Trophoblast cell (in vitro differentiated cells and primary cell): ENCODE data around the gene GABRG3.

Experiments used
- DNase-seq, 2 donors: peaks; one replicate each; pipeline ENCODE4 v3.0.0-alpha.2; 2016
- H2AFZ ChIP-seq: 2 replicates; pipeline ENCODE4 v1.6.1; 2013; ENCODE audit warnings: low read length, moderate library complexity, mild to moderate bottlenecking; ENCODE audit not compliant: insufficient read depth, poor library complexity
- H2AK5ac ChIP-seq: 2 replicates; pipeline ENCODE4 v1.6.1; 2013; ENCODE audit warnings: mild to moderate bottlenecking, low read length
- H2BK120ac ChIP-seq: 2 replicates; pipeline ENCODE4 v1.6.1; 2013; ENCODE audit warnings: low read length, mild to moderate bottlenecking, moderate library complexity; ENCODE audit not compliant: insufficient read depth, poor library complexity
- H2BK12ac ChIP-seq: 2 replicates; pipeline ENCODE4 v1.6.1; 2013; ENCODE audit warnings: mild to moderate bottlenecking, low read length, moderate library complexity
- H2BK5ac ChIP-seq: 2 replicates; pipeline ENCODE4 v1.6.1; 2013; ENCODE audit warnings: low read length, low read depth, moderate library complexity, mild to moderate bottlenecking; ENCODE audit not compliant: poor library complexity
- H3K14ac ChIP-seq: 2 replicates; pipeline ENCODE4 v1.6.1; 2013; ENCODE audit warnings: mild to moderate bottlenecking, low read length
- H3K18ac ChIP-seq: 2 replicates; pipeline ENCODE4 v1.6.1; 2013; ENCODE audit warnings: mild to moderate bottlenecking, low read length
- H3K23ac ChIP-seq: 2 replicates; pipeline ENCODE4 v1.6.1; 2013; ENCODE audit warnings: low read length
- H3K27ac ChIP-seq: 2 replicates; pipeline ENCODE4 v1.5.1; 2013; ENCODE audit warnings: low read depth, mild to moderate bottlenecking, inconsistent platforms, low read length, moderate library complexity
- H3K27me3 ChIP-seq: 2 replicates; pipeline ENCODE4 v1.6.1; 2013; ENCODE audit warnings: inconsistent platforms, mild to moderate bottlenecking, low read length, moderate library complexity; ENCODE audit not compliant: insufficient read depth
- H3K36me3 ChIP-seq, 2 experiments: 1 replicate in 1 of 2; 2 replicates in 1 of 2; pipeline ENCODE4 v1.6.1; 2013; ENCODE audit warnings: low read length in 2 of 2, mild to moderate bottlenecking in 2 of 2, moderate library complexity in 1 of 2; ENCODE audit not compliant: insufficient read depth in 2 of 2, control insufficient read depth in 1 of 2
- H3K4ac ChIP-seq: 2 replicates; pipeline ENCODE4 v1.6.1; 2013; ENCODE audit warnings: low read depth, mild to moderate bottlenecking, low read length, moderate library complexity
- H3K4me1 ChIP-seq, 2 experiments: 1 replicate in 1 of 2; 2 replicates in 1 of 2; pipeline ENCODE4 v1.6.1; 2013; ENCODE audit warnings: low read length in 2 of 2, mild to moderate bottlenecking in 2 of 2, moderate library complexity in 1 of 2; ENCODE audit not compliant: insufficient read depth in 2 of 2, control insufficient read depth in 1 of 2
- H3K4me2 ChIP-seq: 2 replicates; pipeline ENCODE4 v1.6.1; 2013; ENCODE audit warnings: inconsistent platforms, mild to moderate bottlenecking, low read length, moderate library complexity
- H3K4me3 ChIP-seq: 2 replicates; pipeline ENCODE4 v1.5.1; 2013; ENCODE audit warnings: mild to moderate bottlenecking, low read depth, low read length, inconsistent platforms
- H3K79me1 ChIP-seq: one replicate; pipeline ENCODE4 v1.6.1; 2013; ENCODE audit warnings: low read length
- H3K79me2 ChIP-seq: 2 replicates; pipeline ENCODE4 v1.6.1; 2013; ENCODE audit warnings: low read length, mild to moderate bottlenecking; ENCODE audit not compliant: control insufficient read depth, insufficient read depth, poor library complexity
- H3K9ac ChIP-seq: 2 replicates; pipeline ENCODE4 v1.6.1; 2013; ENCODE audit warnings: mild to moderate bottlenecking, low read length
- H3K9me3 ChIP-seq: 2 replicates; pipeline ENCODE4 v1.6.1; 2013; ENCODE audit warnings: low read depth, mild to moderate bottlenecking, control low read depth, inconsistent platforms, low read length; ENCODE audit not compliant: insufficient read depth
- H4K12ac ChIP-seq: 2 replicates; pipeline ENCODE4 v1.6.1; 2013; ENCODE audit warnings: low read depth, mild to moderate bottlenecking, low read length, moderate library complexity
- H4K8ac ChIP-seq: 2 replicates; pipeline ENCODE4 v1.6.1; 2013; ENCODE audit warnings: low read depth, mild to moderate bottlenecking, low read length, moderate library complexity
- H4K91ac ChIP-seq: one replicate; pipeline ENCODE4 v1.6.1; 2013; ENCODE audit warnings: low read depth, mild to moderate bottlenecking, low read length, moderate library complexity
- WGBS: extraction: QIAGEN DNeasy Blood & Tissue Kit; methylation state at CpG from one replicate; pipeline ENCODE4 v1.1.7; 2013; ENCODE audit warnings: missing lambda C conversion rate; ENCODE audit not compliant: insufficient read length, insufficient coverage; ENCODE audit errors: extremely low coverage; 5-methylcytosine and 5-hydroxymethylcytosine counted together

Gene GABRG3

DNA sequence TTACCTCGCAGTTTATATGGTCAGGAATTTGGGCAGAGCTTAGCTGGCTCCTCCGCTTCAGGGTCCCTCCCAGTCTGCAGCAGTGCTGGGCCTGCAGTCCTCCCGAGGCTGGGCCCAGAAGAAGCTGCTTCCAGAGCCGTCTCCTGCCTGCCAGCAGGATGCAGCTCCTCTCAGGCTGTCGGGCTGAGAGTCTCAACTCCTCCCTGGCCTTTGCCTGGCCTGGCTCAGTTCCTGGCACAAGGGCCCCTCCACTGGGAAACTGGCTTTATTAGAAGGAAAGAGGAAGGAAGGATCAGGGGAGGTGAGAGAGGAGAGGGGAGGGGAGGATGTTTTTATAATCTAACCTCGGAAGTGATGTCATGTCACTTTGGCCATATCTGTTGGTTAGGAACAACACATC lies 72.8 kb downstream of the GABRG3 start:
- Histone ChIP-seq H2AFZ (no peak overlapping the region), H4K12ac (no peak overlapping the region), H2BK12ac (no peak overlapping the region), H2BK120ac (no peak overlapping the region), H3K79me1 (no peaks in the 10 kb centered on the region), H3K9ac (no peak overlapping the region), H3K27me3 (no peaks in the 10 kb centered on the region), H3K4me2 (no peak overlapping the region), H3K4me1 (peaks cover 0 to 2% of the 10 kb centered on the region in 2 experiments), H3K18ac (no peak overlapping the region), H3K23ac (no peak overlapping the region), H3K14ac (no peak overlapping the region), H3K4me3 (no peak overlapping the region), H3K9me3 (no peaks in the 10 kb centered on the region), H2BK5ac (no peak overlapping the region), H2AK5ac (no peak overlapping the region), H4K91ac (no peak overlapping the region), H4K8ac (no peak overlapping the region), H3K36me3 (no peaks in the 10 kb centered on the region), H3K4ac (no peak overlapping the region), H3K27ac (no peak overlapping the region), H3K79me2 (no peaks in the 10 kb centered on the region)
- no CpG with 5 or more reads among the region's 6 CpGs for WGBS
- DNase-seq, result no peak

DNA sequence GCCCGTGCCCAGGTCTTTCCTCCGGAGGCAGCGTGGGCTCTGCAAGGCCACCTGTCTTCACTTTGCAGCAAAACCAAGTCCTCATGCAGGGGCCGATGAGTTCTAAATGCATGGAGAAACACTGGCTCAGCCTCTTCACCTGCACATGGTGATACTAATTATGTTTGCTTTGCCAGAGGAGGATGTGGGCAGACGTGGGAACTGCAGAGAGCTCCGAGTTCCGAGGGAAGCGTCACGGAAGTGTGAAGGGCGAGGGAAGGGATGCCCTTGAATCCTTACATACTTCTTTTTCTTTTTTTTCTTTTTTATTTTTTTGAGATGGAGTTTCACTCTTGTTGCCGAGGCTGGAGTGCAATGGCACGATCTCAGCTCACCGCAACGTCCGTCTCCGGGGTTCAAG lies 74.8 kb downstream of the GABRG3 start:
- Histone ChIP-seq H3K4me2 (no peak overlapping the region), H3K18ac (no peak overlapping the region), H3K14ac (no peak overlapping the region), H2AK5ac (no peak overlapping the region), H2BK12ac (no peak overlapping the region), H3K27ac (no peak overlapping the region), H3K9me3 (no peaks in the 10 kb centered on the region), H3K4me1 (no peaks in the 10 kb centered on the region), H3K4me3 (no peak overlapping the region), H3K79me1 (no peaks in the 10 kb centered on the region), H3K27me3 (no peaks in the 10 kb centered on the region), H4K12ac (no peak overlapping the region), H3K9ac (no peak overlapping the region), H4K91ac (no peak overlapping the region), H4K8ac (no peak overlapping the region), H3K79me2 (no peaks in the 10 kb centered on the region), H3K36me3 (no peaks in the 10 kb centered on the region), H2BK5ac (no peak overlapping the region), H2BK120ac (no peak overlapping the region), H3K4ac (no peak overlapping the region), H3K23ac (no peak overlapping the region), H2AFZ (no peak overlapping the region)
- no peak for DNase-seq
- WGBS, result no CpG with 5 or more reads among the region's 16 CpGs

DNA sequence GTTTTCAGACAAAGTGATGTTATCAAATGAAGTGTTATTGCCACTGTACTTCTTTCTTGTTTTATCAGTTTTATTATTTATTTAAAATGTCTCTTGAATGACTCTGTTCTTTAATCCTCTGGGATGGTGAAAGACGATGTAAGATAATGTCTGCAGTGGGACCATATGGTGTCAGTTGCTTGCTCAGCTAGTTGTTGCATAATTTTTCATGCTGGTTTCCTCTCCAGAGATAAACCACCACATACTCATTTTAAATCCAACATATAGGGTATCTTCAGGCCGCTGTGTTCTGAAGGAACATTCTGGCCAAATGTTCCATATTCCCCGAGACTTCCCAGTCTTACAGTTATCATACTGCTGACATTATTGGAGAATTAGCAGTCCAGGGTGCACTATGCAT lies 75.9 kb downstream of the GABRG3 start:
- no peak overlapping the region for H4K8ac ChIP-seq
- H3K9me3 ChIP-seq, result no peaks in the 10 kb centered on the region
- no peaks in the 10 kb centered on the region for H3K36me3 ChIP-seq
- H3K4me1 ChIP-seq, result no peaks in the 10 kb centered on the region
- no peak overlapping the region for H2BK12ac ChIP-seq
- no peak overlapping the region for H2BK120ac ChIP-seq
- no peaks in the 10 kb centered on the region for H3K79me2 ChIP-seq
- no peak overlapping the region for H2AK5ac ChIP-seq
- H3K23ac ChIP-seq, result no peak overlapping the region
- H3K4ac ChIP-seq, result no peak overlapping the region
- no peak overlapping the region for H3K18ac ChIP-seq
- no peak overlapping the region for H4K12ac ChIP-seq
- no CpG with 5 or more reads among the region's 3 CpGs for WGBS
- no peaks in the 10 kb centered on the region for H3K79me1 ChIP-seq
- H3K4me2 ChIP-seq, result no peak overlapping the region
- no peak overlapping the region for H3K14ac ChIP-seq
- no peak overlapping the region for H2AFZ ChIP-seq
- no peak overlapping the region for H2BK5ac ChIP-seq
- H3K27ac ChIP-seq, result no peak overlapping the region
- no peak overlapping the region for H3K9ac ChIP-seq
- DNase-seq, result no peak
- H3K27me3 ChIP-seq, result no peaks in the 10 kb centered on the region
- H3K4me3 ChIP-seq, result no peak overlapping the region
- H4K91ac ChIP-seq, result no peak overlapping the region

DNA sequence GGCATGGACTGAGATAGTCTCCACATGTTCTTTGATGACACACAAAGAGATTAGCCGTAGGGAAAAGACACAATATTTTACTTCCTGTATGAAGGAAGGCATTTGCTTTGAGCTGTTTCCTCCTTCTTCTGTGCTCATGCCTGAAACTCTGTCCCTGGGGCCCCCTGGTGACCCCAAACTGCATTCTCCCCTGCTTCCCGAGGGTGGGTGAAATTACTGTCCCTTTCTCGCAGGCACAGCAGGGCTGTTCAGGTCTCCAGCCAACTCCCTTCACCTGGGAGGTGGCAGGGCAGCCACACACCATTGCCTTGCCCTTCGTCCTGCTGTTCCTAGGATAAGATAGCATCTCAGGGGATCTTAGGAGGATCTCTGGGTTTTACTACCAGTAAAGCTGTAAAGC lies 79.2 kb downstream of the GABRG3 start:
- no peak overlapping the region for H2AFZ ChIP-seq
- H3K27ac ChIP-seq, result no peak overlapping the region
- WGBS, result no CpG with 5 or more reads among the region's 4 CpGs
- H4K8ac ChIP-seq, result no peak overlapping the region
- H3K9ac ChIP-seq, result no peak overlapping the region
- H2BK120ac ChIP-seq, result no peak overlapping the region
- no peak overlapping the region for H3K18ac ChIP-seq
- no peak overlapping the region for H3K4ac ChIP-seq
- H3K36me3 ChIP-seq, result no peaks in the 10 kb centered on the region
- no peak overlapping the region for H3K14ac ChIP-seq
- H3K79me1 ChIP-seq, result no peaks in the 10 kb centered on the region
- H4K12ac ChIP-seq, result no peak overlapping the region
- no peak overlapping the region for H3K4me3 ChIP-seq
- H3K23ac ChIP-seq, result no peak overlapping the region
- H2BK12ac ChIP-seq, result no peak overlapping the region
- no peaks in the 10 kb centered on the region for H3K79me2 ChIP-seq
- no peak overlapping the region for H2BK5ac ChIP-seq
- no peak overlapping the region for H3K4me2 ChIP-seq
- DNase-seq, result no peak
- H4K91ac ChIP-seq, result no peak overlapping the region
- peaks cover 0 to 3% of the 10 kb centered on the region in 2 experiments for H3K4me1 ChIP-seq
- peaks cover 2% of the 10 kb centered on the region for H3K9me3 ChIP-seq
- H2AK5ac ChIP-seq, result no peak overlapping the region
- H3K27me3 ChIP-seq, result no peaks in the 10 kb centered on the region
